Endodermal cell (in vitro differentiated cells): ENCODE results near the gene CCDC70. TPM values are rescaled to one million over a fixed set of nuclear protein-coding genes. Genes with fewer than 3 reads are reported as not detected.
"Not testable (repeated sequence)": the region's sequence is repeated elsewhere in the genome, so short reads cannot be mapped to it uniquely, and the experiment has no call there.

Source experiments
- DNase-seq: peaks from one replicate; pipeline ENCODE4 v3.0.0-alpha.2; 2017
- H3K27ac ChIP-seq: 2 replicates; pipeline ENCODE4 v1.5.1; 2013; ENCODE audit warnings: mild to moderate bottlenecking, low read depth, low read length, moderate library complexity
- H3K27me3 ChIP-seq: 2 replicates; pipeline ENCODE4 v1.6.1; 2013; ENCODE audit warnings: mild to moderate bottlenecking, low read length, moderate library complexity; ENCODE audit not compliant: insufficient read depth, control insufficient read depth, poor library complexity, severe bottlenecking
- H3K36me3 ChIP-seq: 2 replicates; pipeline ENCODE4 v1.7.0; 2013; ENCODE audit warnings: mild to moderate bottlenecking, low read length, moderate library complexity; ENCODE audit not compliant: control insufficient read depth, insufficient read depth
- H3K4me1 ChIP-seq: one replicate; pipeline ENCODE4 v1.7.0; 2013; ENCODE audit warnings: low read length; ENCODE audit not compliant: control insufficient read depth, insufficient read depth
- H3K4me3 ChIP-seq: 2 replicates; pipeline ENCODE4 v1.5.1; 2013; ENCODE audit warnings: mild to moderate bottlenecking, low read length, moderate library complexity
- H3K9ac ChIP-seq: 2 replicates; pipeline ENCODE4 v1.6.1; 2013; ENCODE audit warnings: mild to moderate bottlenecking, low read length, moderate library complexity; ENCODE audit not compliant: poor library complexity, severe bottlenecking; ENCODE audit errors: extremely low read depth
- H3K9me3 ChIP-seq: 2 replicates; pipeline ENCODE4 v1.6.1; 2013; ENCODE audit warnings: mild to moderate bottlenecking, low read length, moderate library complexity; ENCODE audit not compliant: control insufficient read depth
- H3K27ac Mint-ChIP-seq: 2 replicates; pipeline ENCODE4 v1.8.0; 2020; ENCODE audit warnings: mixed read lengths
- H3K27me3 Mint-ChIP-seq: 2 replicates; pipeline ENCODE4 v1.8.0; 2021; ENCODE audit warnings: mild to moderate bottlenecking, mixed read lengths; ENCODE audit not compliant: insufficient read depth
- H3K36me3 Mint-ChIP-seq: 2 replicates; pipeline ENCODE4 v1.8.0; 2020; ENCODE audit warnings: low read depth, mixed read lengths
- H3K4me1 Mint-ChIP-seq: 2 replicates; pipeline ENCODE4 v1.8.0; 2020; ENCODE audit warnings: mixed read lengths
- H3K4me3 Mint-ChIP-seq: 2 replicates; pipeline ENCODE4 v1.8.0; 2020; ENCODE audit warnings: mild to moderate bottlenecking, moderate library complexity, mixed read lengths
- H3K9me3 Mint-ChIP-seq: 2 replicates; pipeline ENCODE4 v1.8.0; 2020; ENCODE audit warnings: mild to moderate bottlenecking, mixed read lengths
- CTCF ChIP-seq: fragments of 200-600 bp; sonication (generic); conservative IDR thresholded peaks from 2 replicates; pipeline ENCODE4 v1.5.0; 2021; ENCODE audit warnings: antibody characterized with exemption, mild to moderate bottlenecking
- WGBS, 2 experiments: methylation state at CpG; one replicate each; pipeline versions ENCODE4 v1.1.5 to v1.1.7; 2013; ENCODE audit warnings: missing lambda C conversion rate in 2 of 2, mixed read lengths in 1 of 2; ENCODE audit not compliant: insufficient coverage in 1 of 2, insufficient read length in 1 of 2; 5-methylcytosine and 5-hydroxymethylcytosine counted together
- total RNA-seq, 2 donors: library from RNA; stranded (reverse); fragmentation: NEBNext Ultra II Directional in 1 of 2; extraction: Animal tissue kit (Norgen Biotek cat#: 25700) in 1 of 2; gene quantifications; 2 replicates in 1 of 2; 3 replicates in 1 of 2; pipeline ENCODE4 v1.2.1, GENCODE V29; 2021

The CCDC70 gene
- total RNA-seq, 2 donors from 2014 or later = not detected

GRCh38 chr13:51905787-51906186 lies 44.0 kb downstream of the CCDC70 start:
- peaks cover 2% of the 10 kb centered on the region for H3K27me3 ChIP-seq
- no peak overlapping the region for H3K27ac ChIP-seq
- no peaks in the 10 kb centered on the region for H3K9me3 ChIP-seq
- Mint-ChIP-seq H3K27ac (no peak overlapping the region), H3K4me3 (no peak overlapping the region), H3K36me3 (no peaks in the 10 kb centered on the region), H3K4me1 (no peaks in the 10 kb centered on the region), H3K27me3 (no peaks in the 10 kb centered on the region), H3K9me3 (no peaks in the 10 kb centered on the region)
- H3K9ac ChIP-seq = no peak overlapping the region
- H3K4me3 ChIP-seq = no peak overlapping the region
- H3K4me1 ChIP-seq = no peaks in the 10 kb centered on the region
- no peak for TF ChIP-seq CTCF
- DNase-seq = no peak
- WGBS, 2 experiments = 94% methylated on average over 4 to 6 of the region's 6 CpGs
- no peaks in the 10 kb centered on the region for H3K36me3 ChIP-seq

GRCh38 chr13:51906581-51906980 lies 44.8 kb downstream of the CCDC70 start:
- Mint-ChIP-seq H3K27me3 (no peaks in the 10 kb centered on the region), H3K9me3 (no peaks in the 10 kb centered on the region), H3K4me1 (no peaks in the 10 kb centered on the region), H3K27ac (no peak overlapping the region), H3K4me3 (no peak overlapping the region), H3K36me3 (no peaks in the 10 kb centered on the region)
- DNase-seq = no peak
- Histone ChIP-seq H3K9ac (no peak overlapping the region), H3K4me3 (no peak overlapping the region), H3K27me3 (no peaks in the 10 kb centered on the region), H3K27ac (no peak overlapping the region), H3K36me3 (no peaks in the 10 kb centered on the region), H3K4me1 (no peaks in the 10 kb centered on the region), H3K9me3 (no peaks in the 10 kb centered on the region)
- WGBS, 2 experiments = 75 to 90% methylated on average over 1 to 3 of the region's 3 CpGs
- TF ChIP-seq CTCF = no peak

GRCh38 chr13:51907040-51907732 lies 45.4 kb downstream of the CCDC70 start:
- no peak for DNase-seq
- TF ChIP-seq CTCF = no peak
- no peaks in the 10 kb centered on the region for H3K36me3 ChIP-seq
- H3K4me1 Mint-ChIP-seq = no peaks in the 10 kb centered on the region
- H3K9ac ChIP-seq = no peak overlapping the region
- no peaks in the 10 kb centered on the region for H3K9me3 Mint-ChIP-seq
- H3K27ac ChIP-seq = no peak overlapping the region
- WGBS, 2 experiments = 86 to 94% methylated on average over 5 to 8 of the region's 8 CpGs
- H3K4me1 ChIP-seq = no peaks in the 10 kb centered on the region
- no peak overlapping the region for H3K27ac Mint-ChIP-seq
- H3K36me3 Mint-ChIP-seq = no peaks in the 10 kb centered on the region
- H3K4me3 ChIP-seq = no peak overlapping the region
- H3K9me3 ChIP-seq = no peaks in the 10 kb centered on the region
- no peak overlapping the region for H3K4me3 Mint-ChIP-seq
- H3K27me3 Mint-ChIP-seq = peaks cover 4% of the 10 kb centered on the region
- no peaks in the 10 kb centered on the region for H3K27me3 ChIP-seq

GRCh38 chr13:51909265-51909664 lies 47.5 kb downstream of the CCDC70 start:
- H3K27me3 Mint-ChIP-seq, H3K4me3 ChIP-seq, DNase-seq, H3K36me3 Mint-ChIP-seq, H3K9ac ChIP-seq, H3K9me3 Mint-ChIP-seq, H3K36me3 ChIP-seq, H3K9me3 ChIP-seq, H3K27me3 ChIP-seq, H3K27ac ChIP-seq, H3K4me1 ChIP-seq, H3K4me1 Mint-ChIP-seq, H3K4me3 Mint-ChIP-seq, H3K27ac Mint-ChIP-seq: not testable (repeated sequence)
- 91 to 94% methylated on average over 5 of the region's 5 CpGs for WGBS, 2 experiments
